ENCODE data around the gene DTHD1. TPM values are rescaled to one million over a fixed set of nuclear protein-coding genes. Genes with fewer than 3 reads are reported as not detected.

Gene DTHD1
- not detected in 2 replicates for total RNA-seq

DNA sequence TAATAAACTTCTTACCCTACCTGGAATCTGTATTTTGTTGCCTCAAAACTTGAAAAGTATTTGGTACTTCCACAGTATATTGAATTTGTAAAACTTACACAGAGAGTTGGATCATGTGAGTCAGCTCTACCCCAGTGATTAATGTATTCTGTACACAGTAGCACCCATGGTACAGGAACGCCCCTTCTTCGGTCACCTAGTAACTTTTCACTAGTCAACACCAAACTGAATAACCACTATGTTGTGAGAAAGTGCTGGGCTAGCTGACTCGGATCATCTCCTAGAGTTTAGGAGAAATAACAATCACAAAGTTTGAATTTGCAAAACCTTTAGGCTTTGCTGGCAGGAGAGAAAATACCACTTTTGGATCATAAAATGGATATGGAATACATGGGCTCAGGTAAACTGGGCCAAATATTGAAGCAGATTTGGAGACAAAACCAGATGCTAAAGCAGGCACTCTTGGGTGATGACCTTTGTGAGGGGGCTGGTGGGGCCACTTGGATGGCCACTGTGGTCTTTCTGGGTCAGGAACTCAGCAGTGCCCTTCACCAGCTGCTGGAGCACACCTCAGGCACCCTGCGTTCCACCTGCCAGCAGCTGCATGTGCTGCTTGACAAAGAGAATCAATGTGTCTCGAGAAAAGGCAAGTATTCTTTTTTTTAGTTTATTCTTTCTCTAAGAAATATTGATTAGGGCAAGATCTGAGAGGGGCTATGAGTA, at the start of gene DTHD1:
DTHD1 (plus strand) TSS at position 233 of the 723 bp plus-strand sequence; CDS start at position 376, 143 bp downstream.
- no peak for DNase-seq (ENCODE audit: low read depth in 2 of 2)

DNA sequence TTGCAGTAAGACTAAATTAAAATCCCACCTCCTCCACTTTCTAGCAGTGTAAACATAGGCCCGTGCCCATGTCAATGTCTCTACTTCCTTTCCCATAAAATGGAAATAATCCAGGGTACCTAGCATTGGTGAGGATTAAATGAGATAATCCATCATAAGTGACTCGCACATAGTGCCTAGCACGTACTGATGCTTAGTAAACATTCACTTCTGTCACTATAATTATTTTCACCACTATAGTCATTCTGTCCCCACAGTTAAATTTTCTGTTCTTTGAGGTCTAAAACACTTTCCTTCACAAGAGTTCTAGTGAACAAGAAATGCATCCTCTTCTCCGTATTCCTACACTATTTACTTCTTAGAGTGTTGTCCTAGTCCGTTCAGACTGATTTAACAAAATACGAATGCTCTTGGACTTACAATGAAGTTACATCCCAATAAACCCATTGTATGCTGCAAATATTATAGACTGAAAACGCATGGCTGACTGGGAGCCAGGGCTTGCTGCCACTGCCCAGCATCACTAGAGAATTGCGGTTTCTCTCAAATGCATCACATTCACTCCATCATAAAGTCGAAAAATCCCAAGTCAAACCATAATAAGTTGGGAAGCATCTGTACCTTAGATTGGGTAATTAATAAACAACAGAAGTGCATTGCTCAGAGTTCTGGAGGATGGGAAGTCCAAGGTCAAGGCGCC, 47.7 kb upstream of the DTHD1 start:
- no peak for DNase-seq (ENCODE audit: low read depth in 2 of 2)

GRCh38 chr4:36235306-36235705, 46.1 kb upstream of the DTHD1 start:
- DNase-seq (ENCODE audit: low read depth in 2 of 2), result no peak

DNA sequence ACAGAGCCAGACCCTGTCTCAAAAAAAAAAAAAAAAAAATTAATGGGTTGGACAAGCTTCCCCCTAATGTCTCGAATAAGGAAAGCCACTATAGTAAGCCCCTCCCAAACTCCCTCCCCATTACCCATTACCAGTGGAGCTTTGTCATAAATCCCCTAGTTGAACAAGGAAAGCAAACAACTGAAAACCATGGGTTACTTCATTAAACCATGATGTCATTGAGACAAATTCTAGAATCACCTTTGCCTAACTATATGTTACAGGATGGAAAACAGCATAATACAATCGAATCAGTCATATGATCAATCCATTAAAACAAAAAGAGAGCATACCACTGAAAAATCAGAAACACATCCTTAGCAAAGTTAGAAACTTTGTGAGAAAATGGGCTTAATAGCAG, 45.3 kb upstream of the DTHD1 start:
- DNase-seq (ENCODE audit: low read depth in 2 of 2), result no peak

- DNase-seq (ENCODE audit: low read depth in 2 of 2), result no peak
Measured at GRCh38 chr4:36237366-36238313, 43.8 kb upstream of the DTHD1 start.

GRCh38 chr4:36241771-36242170, 39.6 kb upstream of the DTHD1 start:
- DNase-seq (ENCODE audit: low read depth in 2 of 2), result no peak

DNA sequence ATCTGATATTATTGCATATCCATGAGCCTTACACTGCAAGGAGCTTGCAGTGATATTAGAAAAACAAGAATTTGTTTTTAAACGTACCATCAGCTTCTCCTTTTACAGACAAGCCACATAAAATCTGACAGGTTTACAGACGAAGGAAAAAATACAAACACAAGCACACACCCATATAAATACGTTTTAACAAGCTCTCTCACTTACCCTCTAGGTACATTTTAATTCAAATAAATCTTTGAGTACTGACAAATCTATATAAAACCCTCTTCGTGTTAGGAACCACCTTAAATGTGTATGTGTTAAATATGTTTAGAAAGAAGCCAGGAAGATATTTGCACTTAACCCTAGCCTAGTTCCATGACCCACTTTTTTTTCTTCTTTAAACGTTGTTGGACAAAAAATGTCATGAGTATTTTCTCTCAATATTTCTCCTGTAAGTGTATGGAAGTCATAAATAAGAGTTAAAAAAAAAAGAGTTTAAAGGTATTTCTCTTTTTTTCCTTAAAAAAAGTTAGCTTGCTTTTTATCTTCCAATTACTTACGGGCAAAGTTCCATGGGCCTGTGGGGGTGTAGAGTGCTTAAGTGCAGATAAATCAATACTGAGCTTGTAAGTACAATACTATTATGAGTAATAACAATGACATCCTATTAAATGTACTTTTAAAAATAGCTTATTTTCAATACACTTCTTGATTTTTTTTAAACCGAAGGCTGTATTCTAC, 38.6 kb upstream of the DTHD1 start:
- no peak for DNase-seq (ENCODE audit: low read depth in 2 of 2)

DNA sequence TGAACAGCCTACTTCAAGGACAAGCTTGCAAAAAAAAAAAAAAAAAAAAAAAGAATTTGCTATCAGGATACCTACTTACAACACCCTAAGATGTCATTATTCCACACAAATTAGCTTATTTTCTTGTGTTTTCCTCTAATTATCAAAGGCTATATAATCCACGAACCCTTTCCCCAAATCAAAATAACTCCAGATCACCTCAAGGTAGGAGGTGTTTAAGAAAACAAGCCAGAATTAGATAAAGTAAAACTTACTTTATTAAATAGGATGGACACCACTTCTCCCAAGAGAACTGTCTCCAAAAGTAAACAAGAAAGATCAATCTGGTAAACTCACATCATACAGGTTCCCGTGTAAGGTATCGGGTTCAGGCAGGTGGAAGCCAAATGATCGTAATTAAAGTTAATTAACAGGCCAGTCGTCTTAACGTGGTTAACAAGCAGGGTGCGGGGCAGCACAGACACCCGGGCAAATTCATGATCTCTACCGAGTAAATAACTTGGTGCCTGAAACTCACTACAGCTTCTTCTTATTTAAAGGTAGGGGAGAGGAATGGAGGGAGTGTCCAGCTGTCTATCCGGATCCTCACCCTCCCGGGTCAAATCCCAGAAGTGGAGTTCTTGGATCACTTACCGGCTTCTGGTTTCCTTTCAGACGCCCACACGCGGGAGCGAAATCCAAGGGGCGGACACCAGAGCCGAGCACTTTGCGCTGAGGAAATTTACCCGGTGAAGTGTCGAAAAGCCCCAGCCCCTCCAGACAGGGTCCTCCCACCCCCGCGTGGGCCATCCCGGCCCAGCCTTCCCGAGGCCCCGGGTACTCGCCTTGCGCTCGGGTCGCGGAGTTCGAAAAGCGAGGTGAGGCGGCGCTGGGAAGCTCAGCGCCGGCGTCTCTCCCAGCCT, 37.8 kb upstream of the DTHD1 start:
- no peak for DNase-seq (ENCODE audit: low read depth in 2 of 2)

DNA sequence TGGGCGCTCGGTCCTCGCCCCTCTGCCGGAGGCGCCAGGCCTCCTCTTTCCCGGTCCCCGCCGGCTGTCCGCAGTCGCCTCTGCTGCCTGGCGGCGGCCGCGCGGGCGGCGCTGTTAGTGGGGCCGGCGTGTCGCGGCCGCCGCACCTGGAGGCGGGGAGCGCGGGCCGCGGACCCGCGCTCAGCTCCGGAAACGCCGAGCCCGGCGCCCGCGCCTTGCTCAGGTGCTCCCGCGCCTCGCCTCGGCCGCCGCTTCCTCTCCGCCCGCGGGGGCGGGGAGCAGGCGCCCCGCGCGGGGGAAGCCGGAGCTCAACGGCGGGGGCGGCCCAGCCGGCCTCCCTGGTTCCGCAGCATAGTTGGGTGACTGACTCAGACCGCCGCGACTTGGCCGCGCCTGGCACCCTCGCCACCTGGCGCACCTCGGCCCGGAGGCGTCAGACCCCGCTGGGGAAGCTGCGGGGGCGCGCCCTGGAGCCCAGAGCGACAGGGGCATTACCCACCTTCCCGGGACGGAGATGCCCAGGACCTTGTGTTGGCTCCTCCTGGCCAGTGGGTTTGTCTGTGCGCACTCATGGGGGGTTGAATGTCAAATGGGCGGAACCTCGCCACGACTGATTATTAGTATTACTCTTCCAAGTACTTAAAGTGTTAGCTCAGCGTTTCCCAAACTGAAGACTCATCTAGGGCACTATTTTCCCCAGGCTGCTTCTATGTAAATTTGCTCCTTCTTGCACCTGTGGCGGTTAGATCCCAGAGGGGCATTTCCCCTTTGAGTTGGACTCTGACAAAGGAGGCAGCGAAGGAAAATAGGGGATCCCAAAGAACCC, 36.9 kb upstream of the DTHD1 start, which contains the start of gene ARAP2:
ARAP2 (minus strand) TSS at position 258 of the 826 bp plus-strand sequence. CDS start 15,028 bp downstream, outside the sequence.
- DNase-seq (ENCODE audit: low read depth in 2 of 2), result no peak

DNA sequence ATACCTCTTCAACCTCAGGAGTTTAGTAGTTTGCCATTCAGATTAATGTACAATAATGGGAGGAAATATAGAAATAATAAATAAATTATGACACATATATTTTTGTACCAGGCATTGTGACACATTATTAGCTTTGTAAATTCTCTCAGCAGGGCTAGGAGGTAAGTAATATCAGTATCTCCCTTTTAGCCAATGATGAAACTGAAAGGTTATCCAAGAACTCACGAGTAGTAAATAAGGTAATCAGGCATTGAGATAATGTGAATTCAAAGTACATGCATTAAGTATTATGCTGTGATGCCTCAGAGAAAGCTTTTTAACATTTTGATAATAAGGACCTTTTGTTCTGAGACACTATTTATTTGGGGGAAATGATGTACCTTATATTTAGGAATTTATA, 31.8 kb upstream of the DTHD1 start:
- DNase-seq (ENCODE audit: low read depth in 2 of 2), result no peak

DNA sequence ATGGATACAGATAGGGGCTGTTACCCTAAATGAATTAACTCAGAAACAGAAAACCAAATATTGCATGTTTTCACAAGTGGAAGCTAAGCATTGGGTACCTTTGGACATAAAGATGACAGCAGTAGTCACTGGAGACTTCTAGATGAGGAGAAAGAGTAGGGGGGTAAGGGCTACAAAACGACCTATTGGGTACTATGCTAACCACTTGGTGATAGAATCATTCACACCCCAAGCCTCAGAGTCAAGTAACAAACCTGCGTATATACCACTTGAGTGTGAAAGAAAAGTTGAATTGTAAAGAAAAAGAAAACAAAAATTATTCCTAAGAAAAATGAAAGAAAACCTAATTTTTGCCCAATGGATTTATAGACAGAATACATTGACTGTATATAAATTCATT, 29.4 kb upstream of the DTHD1 start:
- DNase-seq (ENCODE audit: low read depth in 2 of 2), result no peak

DNA sequence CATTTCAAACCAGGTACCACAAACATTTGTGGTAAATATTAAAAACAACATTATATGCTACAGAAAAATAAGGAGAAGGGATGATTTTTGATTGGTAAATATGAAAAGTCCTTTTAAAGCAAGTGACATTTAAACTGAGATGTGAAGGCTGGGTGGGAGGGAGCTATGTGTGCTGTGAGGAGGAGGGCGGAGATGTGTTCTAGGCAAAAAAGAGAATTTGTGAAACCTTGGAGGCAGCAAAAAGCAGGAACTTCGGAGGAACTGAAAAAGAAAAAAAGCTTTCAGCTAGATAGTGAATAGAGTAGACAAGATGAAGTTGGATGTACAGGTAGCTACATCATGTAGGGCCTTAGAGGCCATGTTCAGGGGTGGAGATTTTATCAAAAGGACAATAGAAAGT, 27.0 kb upstream of the DTHD1 start:
- DNase-seq (ENCODE audit: low read depth in 2 of 2), result no peak

DNA sequence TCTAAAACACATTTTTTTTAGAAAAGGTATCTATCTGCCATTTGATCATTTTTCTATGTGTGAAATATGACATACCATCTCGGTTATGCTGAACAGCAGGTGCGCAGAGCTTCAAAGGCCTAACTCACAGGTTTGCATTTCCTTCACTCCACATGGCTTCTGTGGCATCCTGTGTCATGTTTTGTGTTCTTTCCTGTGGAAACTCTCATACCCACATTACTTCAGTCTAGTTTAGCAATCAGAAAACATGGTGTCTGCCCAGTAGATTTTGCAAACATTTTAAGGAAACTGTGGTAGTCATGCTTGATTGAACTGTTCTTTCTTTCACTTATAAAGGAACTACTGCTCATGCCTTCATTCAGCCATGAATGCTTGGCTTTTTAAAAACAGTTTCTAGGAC, 25.8 kb upstream of the DTHD1 start:
- DNase-seq (ENCODE audit: low read depth in 2 of 2), result no peak

DNA sequence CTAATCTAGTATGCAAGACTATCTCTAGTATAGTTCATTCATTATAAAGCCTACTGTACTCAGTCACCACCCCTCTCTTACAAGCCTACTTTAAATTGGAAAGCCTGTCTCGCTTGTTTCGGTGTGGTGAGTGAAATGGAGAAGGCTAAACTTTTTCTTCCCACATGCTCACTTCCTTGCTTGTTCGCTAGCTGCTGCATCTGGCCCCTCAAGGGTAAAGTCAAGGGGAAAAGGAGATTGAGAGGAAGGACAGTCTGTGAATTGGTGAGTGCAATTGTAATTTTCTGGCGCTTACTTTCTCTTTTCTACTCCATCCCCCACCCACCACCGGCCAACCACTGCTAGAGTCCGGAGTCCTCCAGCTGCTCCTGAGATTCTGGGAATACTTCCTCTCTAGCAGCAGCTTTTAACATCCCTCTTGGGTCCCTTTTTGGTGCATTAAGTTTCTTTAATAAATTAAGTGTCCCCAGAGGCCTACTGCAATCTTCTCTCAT, 25.0 kb upstream of the DTHD1 start:
- no peak for DNase-seq (ENCODE audit: low read depth in 2 of 2)

- no peak for DNase-seq (ENCODE audit: low read depth in 2 of 2)
Measured at GRCh38 chr4:36260731-36261130, 20.7 kb upstream of the DTHD1 start.

GRCh38 chr4:36264207-36264826, 17.1 kb upstream of the DTHD1 start:
- no peak for DNase-seq (ENCODE audit: low read depth in 2 of 2)

- DNase-seq (ENCODE audit: low read depth in 2 of 2), result no peak
Measured at GRCh38 chr4:36267486-36268268, 13.7 kb upstream of the DTHD1 start.

DNA sequence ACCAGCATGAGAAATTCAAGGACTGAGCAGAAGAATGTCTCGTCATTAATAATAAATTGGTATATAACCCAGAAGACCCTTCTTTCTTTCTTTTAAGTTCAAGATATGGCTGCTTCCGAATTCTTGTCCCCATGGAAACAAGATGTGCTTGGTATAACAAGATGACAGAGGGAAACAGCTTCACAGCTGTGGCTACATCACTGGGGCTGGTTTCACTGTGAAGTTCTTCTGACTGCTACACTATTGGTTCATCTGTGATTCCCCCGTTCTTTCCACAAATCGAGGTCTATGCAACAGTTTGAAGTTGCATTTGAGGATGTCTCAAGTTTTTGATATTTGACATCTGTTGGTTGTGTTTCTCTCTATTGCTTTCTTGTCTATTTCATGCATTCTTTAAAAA, 12.3 kb upstream of the DTHD1 start:
- DNase-seq (ENCODE audit: low read depth in 2 of 2), result no peak

All from dermis microvascular lymphatic vessel endothelial cell (primary cell).